ENCODE results near the gene EIPR1. TPM values are rescaled to one million over a fixed set of nuclear protein-coding genes. Genes with fewer than 3 reads are reported as not detected.

EIPR1 gene
- total and polyA plus RNA-seq, 2 donors from 2014 or later = 28.2 to 37.8 TPM

GRCh38 chr2:3139906-3140305, 237.7 kb downstream of the EIPR1 start:
- DNase-seq = no peak
- no peak overlapping the region for H3K27ac ChIP-seq (ENCODE audit: low read depth in 2 of 2, low read length in 2 of 2)
- peaks cover 0 to 5% (median 0%) of the 10 kb centered on the region in 3 donors for H3K9me3 ChIP-seq (ENCODE audit: control insufficient read depth in 2 of 3, insufficient read depth in 1 of 3, low read length in 3 of 3)
- TF ChIP-seq CTCF (IDR thresholded peaks at IDR 0.05; ENCODE audit: borderline replicate concordance, extremely low read depth, insufficient read depth) = no peak
- H3K9ac ChIP-seq (ENCODE audit: low read length in 3 of 3) = no peak overlapping the region
- no peak for FAIRE-seq
- peaks cover 0 to 3% (median 0%) of the 10 kb centered on the region in 3 donors for H3K4me1 ChIP-seq (ENCODE audit: control insufficient read depth in 2 of 3, insufficient read depth in 2 of 3, low read depth in 1 of 3, low read length in 3 of 3)
- no peak overlapping the region for H3K4me3 ChIP-seq (ENCODE audit: low read length in 3 of 3)
- intact Hi-C loops (cut with DNase I) = no loop called here
- H3K36me3 ChIP-seq (ENCODE audit: control insufficient read depth in 2 of 3, insufficient read depth in 3 of 3, low read length in 3 of 3) = peaks cover 0 to 2% (median 2%) of the 10 kb centered on the region in 3 donors
- H3K27me3 ChIP-seq (ENCODE audit: control insufficient read depth, insufficient read depth, low read length) = no peaks in the 10 kb centered on the region

Other genes with a start within 250 kb of the EIPR1 start
- gene TRAPPC12, start 1.9 kb upstream of the EIPR1 start, total RNA-seq = 104 TPM
- gene TRAPPC12, start 1.9 kb upstream of the EIPR1 start, polyA plus RNA-seq (ENCODE audit: insufficient read depth, low read depth, low replicate concordance) = 81.6 TPM
- gene ADI1, start 141.7 kb upstream of the EIPR1 start, total RNA-seq = 74.0 TPM
- gene ADI1, start 141.7 kb upstream of the EIPR1 start, polyA plus RNA-seq (ENCODE audit: insufficient read depth, low read depth, low replicate concordance) = 236 TPM
- gene RNASEH1, start 180.5 kb upstream of the EIPR1 start, total RNA-seq = 21.1 TPM
- gene RNASEH1, start 180.5 kb upstream of the EIPR1 start, polyA plus RNA-seq (ENCODE audit: insufficient read depth, low read depth, low replicate concordance) = 6.8 TPM
- gene RPS7, start 197.4 kb upstream of the EIPR1 start, total RNA-seq = 992 TPM
- gene RPS7, start 197.4 kb upstream of the EIPR1 start, polyA plus RNA-seq (ENCODE audit: insufficient read depth, low read depth, low replicate concordance) = 1,826 TPM
- 7.6 TPM for gene COLEC11, start 217.3 kb upstream of the EIPR1 start, total RNA-seq
- gene COLEC11, start 217.3 kb upstream of the EIPR1 start, polyA plus RNA-seq (ENCODE audit: insufficient read depth, low read depth, low replicate concordance) = 34.6 TPM

Data from kidney (tissue), 14 donors.